Activated CD4-positive, alpha-beta memory T cell treated with anti-CD3 and anti-CD28 coated beads for 36 hours (primary cell): ENCODE results near the gene EPN1. TPM values are rescaled to one million over a fixed set of nuclear protein-coding genes. Genes with fewer than 3 reads are reported as not detected.
"Not testable (repeated sequence)": the region's sequence is repeated elsewhere in the genome, so short reads cannot be mapped to it uniquely, and the experiment has no call there.

Experiments used
- CTCF ChIA-PET: fragments of 350-600 bp; sonication (Branson Sonifier 250); formaldehyde crosslinking; loops from one replicate; lab custom pipeline; 2021; ENCODE audit warnings: antibody characterized with exemption, inconsistent platforms; lab: Charles Lee
- POLR2A ChIA-PET: fragments of 350-600 bp; sonication (Branson Sonifier 250); formaldehyde crosslinking; loops from one replicate; lab custom pipeline; 2021; ENCODE audit warnings: antibody characterized with exemption; lab: Charles Lee
- DNase-seq: peaks from one replicate; pipeline ENCODE4 v3.0.0-alpha.2; 2020
- H3K27ac Mint-ChIP-seq: one replicate; pipeline ENCODE4 v1.8.0; 2021; ENCODE audit warnings: mixed read lengths
- H3K27me3 Mint-ChIP-seq: one replicate; pipeline ENCODE4 v1.8.0; 2021; ENCODE audit warnings: mixed read lengths
- H3K36me3 Mint-ChIP-seq: one replicate; pipeline ENCODE4 v1.8.0; 2021; ENCODE audit warnings: mixed read lengths
- H3K4me1 Mint-ChIP-seq: one replicate; pipeline ENCODE4 v1.8.0; 2021; ENCODE audit warnings: low read depth, mixed read lengths
- H3K4me3 Mint-ChIP-seq: one replicate; pipeline ENCODE4 v1.8.0; 2021; ENCODE audit warnings: mild to moderate bottlenecking, mixed read lengths
- H3K9me3 Mint-ChIP-seq: one replicate; pipeline ENCODE4 v1.8.0; 2021; ENCODE audit warnings: mixed read lengths
- intact Hi-C: fragments of 100-400 bp; cut with micrococcal nuclease; formaldehyde crosslinking; loops from one replicate; pipeline ENCODE4 v1.15.1; 2023
- total RNA-seq, 2 experiments: library from RNA; stranded (reverse); gene quantifications; one replicate each; pipeline ENCODE4 v1.2.3, GENCODE V29; 2021

EPN1 gene
- total RNA-seq, 2 experiments from 2014 or later = 36.0 to 36.1 TPM

- POLR2A ChIA-PET, DNase-seq, H3K27ac Mint-ChIP-seq, H3K36me3 Mint-ChIP-seq, H3K4me3 Mint-ChIP-seq, intact Hi-C loops, H3K4me1 Mint-ChIP-seq, CTCF ChIA-PET: not testable (repeated sequence)
- Mint-ChIP-seq H3K9me3 (peaks cover 17% of the 10 kb centered on the region), H3K27me3 (peaks cover 46% of the 10 kb centered on the region)
Measured at GRCh38 chr19:55717879-55718711, 43.1 kb downstream of the EPN1 start.

- ChIA-PET CTCF (no interaction called here), POLR2A (no interaction called here)
- no peak overlapping the region for H3K4me3 Mint-ChIP-seq
- H3K4me1 Mint-ChIP-seq = no peaks in the 10 kb centered on the region
- H3K36me3 Mint-ChIP-seq = peaks cover 2% of the 10 kb centered on the region
- peaks cover 49% of the 10 kb centered on the region for H3K27me3 Mint-ChIP-seq
- peaks cover 16% of the 10 kb centered on the region for H3K9me3 Mint-ChIP-seq
- H3K27ac Mint-ChIP-seq = no peak overlapping the region
- no peak for DNase-seq
- intact Hi-C loops = no loop called here
Measured at GRCh38 chr19:55720214-55720746, 45.3 kb downstream of the EPN1 start.

GRCh38 chr19:55720801-55721200 is 45.8 kb downstream of the EPN1 start:
- Mint-ChIP-seq H3K4me1 (no peaks in the 10 kb centered on the region), H3K27me3 (peaks cover 47% of the 10 kb centered on the region), H3K4me3 (no peak overlapping the region), H3K27ac (no peak overlapping the region), H3K36me3 (peaks cover 2% of the 10 kb centered on the region), H3K9me3 (peaks cover 16% of the 10 kb centered on the region)
- intact Hi-C loops = no loop called here
- ChIA-PET CTCF (no interaction called here), POLR2A (no interaction called here)
- no peak for DNase-seq

GRCh38 chr19:55723491-55723890 is 48.5 kb downstream of the EPN1 start:
- H3K36me3 Mint-ChIP-seq = peaks cover 2% of the 10 kb centered on the region
- H3K27ac Mint-ChIP-seq = no peak overlapping the region

GRCh38 chr19:55730378-55730777 is 55.4 kb downstream of the EPN1 start:
- H3K4me3 Mint-ChIP-seq, CTCF ChIA-PET, H3K27ac Mint-ChIP-seq, H3K27me3 Mint-ChIP-seq, POLR2A ChIA-PET, H3K36me3 Mint-ChIP-seq, intact Hi-C loops, H3K9me3 Mint-ChIP-seq, H3K4me1 Mint-ChIP-seq, DNase-seq: not testable (repeated sequence)

More at GRCh38 chr19:55723491-55723890, 48.5 kb downstream of the EPN1 start:
- ChIA-PET CTCF (interaction anchor here (0.5 kb wide), 1 partner anchor 209 kb away, joined by 3 read pairs; no protein-coding TSS in a partner anchor), POLR2A (no interaction called here)
- Mint-ChIP-seq H3K9me3 (peaks cover 16% of the 10 kb centered on the region), H3K4me1 (no peaks in the 10 kb centered on the region), H3K4me3 (no peak overlapping the region), H3K27me3 (peaks cover 33% of the 10 kb centered on the region)
- no peak for DNase-seq
- intact Hi-C loops = no loop called here

GRCh38 chr19:55738302-55738701 is 63.3 kb downstream of the EPN1 start, which contains the start of gene NLRP9:
NLRP9 (minus strand) TSS chr19:55738402; CDS start chr19:55738374, 28 bp downstream.
- POLR2A ChIA-PET = no interaction called here
- intact Hi-C loops = no loop called here
- CTCF ChIA-PET = no interaction called here
- Mint-ChIP-seq H3K4me3 (no peak within 1 kb of the TSS), H3K4me1 (no peaks in the 10 kb centered on the region), H3K27ac (no peak within 1 kb of the TSS), H3K27me3 (peaks cover 12% of the 10 kb centered on the region), H3K36me3 (no peaks in the 10 kb centered on the region), H3K9me3 (no peaks in the 10 kb centered on the region)
- no peak for DNase-seq

GRCh38 chr19:55750715-55751114 is 75.7 kb downstream of the EPN1 start:
- CTCF ChIA-PET = no interaction called here
- H3K4me1 Mint-ChIP-seq = no peaks in the 10 kb centered on the region
- H3K9me3 Mint-ChIP-seq = no peaks in the 10 kb centered on the region
- no peak overlapping the region for H3K27ac Mint-ChIP-seq
- H3K27me3 Mint-ChIP-seq = peaks cover 5% of the 10 kb centered on the region
- no peak overlapping the region for H3K4me3 Mint-ChIP-seq
- POLR2A ChIA-PET = no interaction called here
- intact Hi-C loops = no loop called here
- no peak for DNase-seq
- H3K36me3 Mint-ChIP-seq = no peaks in the 10 kb centered on the region

GRCh38 chr19:55753401-55753800 is 78.4 kb downstream of the EPN1 start:
- H3K27ac Mint-ChIP-seq = no peak overlapping the region
- intact Hi-C loops = no loop called here
- peaks cover 11% of the 10 kb centered on the region for H3K27me3 Mint-ChIP-seq
- ChIA-PET CTCF (no interaction called here), POLR2A (no interaction called here)
- no peaks in the 10 kb centered on the region for H3K36me3 Mint-ChIP-seq
- no peaks in the 10 kb centered on the region for H3K4me1 Mint-ChIP-seq
- no peaks in the 10 kb centered on the region for H3K9me3 Mint-ChIP-seq
- H3K4me3 Mint-ChIP-seq = no peak overlapping the region
- no peak for DNase-seq

GRCh38 chr19:55756808-55757207 is 81.8 kb downstream of the EPN1 start:
- H3K27ac Mint-ChIP-seq, H3K9me3 Mint-ChIP-seq, H3K36me3 Mint-ChIP-seq, DNase-seq, CTCF ChIA-PET, H3K4me1 Mint-ChIP-seq, intact Hi-C loops, H3K4me3 Mint-ChIP-seq, POLR2A ChIA-PET: not testable (repeated sequence)
- peaks cover 21% of the 10 kb centered on the region for H3K27me3 Mint-ChIP-seq

- H3K9me3 Mint-ChIP-seq, intact Hi-C loops, H3K4me1 Mint-ChIP-seq, H3K27ac Mint-ChIP-seq, POLR2A ChIA-PET, CTCF ChIA-PET, DNase-seq, H3K36me3 Mint-ChIP-seq, H3K4me3 Mint-ChIP-seq: not testable (repeated sequence)
- H3K27me3 Mint-ChIP-seq = peaks cover 21% of the 10 kb centered on the region
Measured at GRCh38 chr19:55758797-55759196, 83.8 kb downstream of the EPN1 start, which contains the start of gene RFPL4A. RFPL4A (plus strand) TSS chr19:55759097; CDS start chr19:55761801, 2,704 bp downstream.
